Middle frontal gyrus (tissue), 1 donor: ENCODE measurements around the gene PIP.
"Not testable (repeated sequence)": the region's sequence is repeated elsewhere in the genome, so short reads cannot be mapped to it uniquely, and the experiment has no call there.

Source experiments
- DNase-seq: peaks from one replicate; pipeline ENCODE4 v3.0.0-alpha.2; 2015; ENCODE audit warnings: low spot score; ENCODE audit errors: extremely low spot score

The PIP gene

DNA sequence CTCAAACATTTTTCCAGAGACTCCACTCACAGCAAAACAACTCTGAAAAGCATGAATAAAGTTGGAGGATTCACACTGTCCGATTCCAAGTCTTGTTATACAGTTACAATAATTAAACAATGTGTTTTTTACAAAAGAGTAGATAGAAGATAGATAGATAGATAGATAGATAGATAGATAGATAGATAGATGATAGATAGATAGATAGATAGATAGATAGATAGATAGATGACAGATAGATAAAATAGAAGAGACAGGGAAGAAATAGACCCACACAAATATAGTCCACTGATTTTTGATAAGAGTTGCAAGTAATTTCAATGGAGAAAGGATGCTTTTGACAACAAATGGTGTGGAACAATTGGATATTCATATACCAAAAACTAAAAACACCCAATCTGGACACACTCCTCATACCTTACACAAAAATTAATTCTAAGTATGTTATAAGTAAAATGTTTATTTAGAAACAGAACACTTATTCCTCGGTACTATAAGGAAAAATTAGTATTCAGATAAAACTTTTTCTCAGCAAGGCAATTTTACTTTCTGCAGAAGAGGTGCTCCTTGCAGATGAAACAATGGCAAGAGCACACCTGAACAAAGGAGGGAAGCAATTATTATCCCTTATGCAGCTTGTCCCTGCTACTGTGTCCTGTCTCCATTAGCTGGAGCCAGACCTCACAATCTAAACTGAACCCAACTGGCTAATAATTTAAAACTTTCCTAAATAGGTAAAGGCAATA, 45.7 kb downstream of the PIP start:
- DNase-seq: no peak

DNA sequence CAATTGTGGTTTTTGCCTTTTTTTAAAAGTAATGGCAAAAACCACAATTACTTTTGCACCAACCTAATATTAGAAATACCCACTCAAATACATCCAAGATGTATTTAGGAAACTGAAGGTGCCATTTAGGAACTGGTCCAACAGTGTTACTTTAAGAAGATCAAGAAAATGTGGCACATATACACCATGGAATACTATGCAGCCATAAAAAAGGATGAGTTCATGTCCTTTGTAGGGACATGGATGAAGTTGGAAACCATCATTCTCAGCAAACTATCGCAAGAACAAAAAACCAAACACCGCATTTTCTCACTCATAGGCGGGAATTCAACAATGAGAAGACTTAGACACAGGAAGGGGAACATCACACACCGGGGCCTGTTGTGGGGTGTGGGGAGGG, 48.9 kb downstream of the PIP start:
- not testable (repeated sequence) for DNase-seq

DNA sequence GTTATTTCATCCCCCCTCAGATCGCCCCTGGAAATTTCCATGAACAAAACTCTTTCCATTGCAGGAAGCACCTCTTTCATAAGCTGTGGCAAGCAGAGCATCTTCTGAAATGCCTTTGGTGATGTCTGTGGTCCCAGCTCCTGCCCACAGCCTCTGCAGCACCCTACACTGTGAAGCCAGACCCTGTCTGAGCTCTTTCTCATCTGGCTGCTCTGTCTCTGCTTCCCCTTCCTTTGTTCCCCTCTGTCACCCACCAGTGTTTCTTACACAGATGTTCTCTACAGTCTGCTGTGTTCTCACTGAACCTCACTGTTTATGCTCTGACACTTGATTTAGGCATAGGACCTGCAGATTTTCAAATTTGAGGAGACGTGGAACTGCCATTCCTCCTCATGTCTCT, 49.5 kb downstream of the PIP start:
- no peak for DNase-seq

DNA sequence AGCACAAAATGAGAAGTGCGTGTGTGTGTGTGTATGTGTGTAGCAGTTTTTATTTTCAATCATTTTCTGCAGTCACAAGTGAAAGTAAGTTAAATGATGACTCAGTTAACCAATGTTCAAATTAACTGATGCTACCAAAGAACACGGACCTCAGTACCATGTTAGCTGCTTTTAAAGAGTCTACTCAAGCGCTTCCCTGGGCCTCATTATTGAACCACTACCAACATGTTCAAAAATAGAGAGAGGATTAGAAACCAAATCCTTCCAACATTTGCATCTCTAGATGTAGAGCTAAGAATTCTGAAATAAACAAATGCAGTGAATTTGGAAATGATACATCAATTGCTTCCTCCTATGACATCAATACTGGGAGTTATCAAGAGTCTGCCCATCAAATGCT, 51.1 kb downstream of the PIP start, which contains the start of gene TAS2R39:
TSS of gene TAS2R39 (plus strand) at position 396 of the 400 bp plus-strand sequence. CDS start at position 396, 0 bp downstream.
- DNase-seq: no peak

DNA sequence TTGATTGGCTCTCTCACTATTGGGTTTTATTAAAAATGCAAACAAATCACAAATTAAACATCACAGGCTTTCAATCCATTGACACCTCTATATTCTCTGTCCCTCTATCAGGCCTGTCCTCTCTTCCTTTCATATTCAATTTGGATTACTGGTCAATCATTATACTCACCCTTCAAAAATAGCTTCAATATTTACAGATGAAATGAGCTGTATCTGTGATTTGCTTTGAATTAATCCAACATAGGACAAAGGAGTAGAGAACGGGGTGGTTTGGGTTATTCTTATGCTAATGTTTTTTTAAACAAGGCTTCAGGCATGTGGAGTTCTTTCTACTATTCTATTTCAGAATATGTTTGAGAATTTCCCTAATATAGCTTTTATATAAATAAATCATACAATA, 53.7 kb downstream of the PIP start:
- no peak for DNase-seq

DNA sequence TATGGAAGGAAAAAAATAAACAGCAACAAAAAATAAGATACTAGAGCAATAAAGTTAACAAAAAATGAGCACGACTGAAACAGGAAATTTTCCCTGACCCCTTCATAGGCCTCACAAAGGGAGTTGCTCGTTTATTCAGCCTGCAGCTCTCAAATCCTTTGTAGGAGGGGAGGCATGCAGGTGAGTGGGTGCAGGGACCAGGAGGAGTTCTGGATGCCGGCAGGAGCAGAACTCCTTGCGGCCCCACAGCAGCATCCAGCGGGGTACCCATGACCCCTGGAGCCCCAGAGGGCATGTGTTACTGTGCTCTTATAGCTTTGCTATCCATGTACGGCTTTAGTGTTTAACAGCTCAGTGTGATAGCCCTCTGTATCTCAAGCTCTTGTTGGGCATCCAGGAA, 57.1 kb downstream of the PIP start:
- no peak for DNase-seq
